ENCODE results near the gene MT1F.

Gene MT1F

GRCh38 chr16:56625943-56626654 lies 31.7 kb upstream of the MT1F start:
- peak; percentile 71 for DNase-seq

GRCh38 chr16:56626685-56627084 lies 31.1 kb upstream of the MT1F start:
- no peak for DNase-seq

DNA sequence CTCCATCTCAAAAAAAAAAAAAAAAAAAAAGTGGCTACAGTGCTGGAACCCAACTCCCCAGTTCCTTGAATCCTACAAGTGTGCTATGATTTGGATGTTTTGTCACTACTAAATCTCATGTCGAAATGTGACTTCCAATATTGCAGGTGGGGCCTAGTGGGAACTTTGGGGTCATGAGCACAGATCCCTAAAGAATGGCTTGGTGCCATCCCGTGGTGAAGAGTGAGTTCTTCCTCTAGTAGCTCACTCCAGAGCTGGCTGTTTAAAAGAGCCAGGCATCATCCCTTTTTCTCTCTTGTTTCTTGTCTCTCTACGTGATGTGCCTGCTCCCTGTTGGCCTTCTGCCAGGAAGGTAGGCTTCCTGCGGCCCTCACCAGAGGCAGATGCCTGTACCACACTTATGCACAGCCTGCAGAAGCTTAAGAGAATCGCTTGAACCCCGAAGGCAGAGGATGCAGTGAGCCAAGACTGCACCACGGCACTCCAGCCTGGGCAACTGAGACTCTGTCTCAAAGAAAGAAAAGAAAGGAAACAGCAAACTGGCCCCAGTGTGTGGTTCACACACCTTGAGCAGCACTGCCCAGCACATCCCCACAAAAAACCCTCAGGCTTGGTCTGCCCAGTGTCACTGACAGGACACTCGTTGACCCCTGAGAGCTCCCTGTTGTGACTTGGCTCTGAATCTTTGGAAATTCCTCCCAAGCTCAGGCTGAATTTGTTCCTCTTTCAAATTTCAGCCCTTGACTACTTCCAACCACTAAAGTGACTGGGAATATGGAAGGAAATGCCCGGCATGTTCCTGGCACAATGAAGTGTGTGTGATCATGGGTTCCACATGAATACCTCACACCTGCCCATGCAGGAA lies 29.0 kb upstream of the MT1F start:
- DNase-seq: no peak

- no peak for DNase-seq
Observed at GRCh38 chr16:56629531-56629930, 28.2 kb upstream of the MT1F start.

GRCh38 chr16:56630134-56630533 lies 27.6 kb upstream of the MT1F start:
- no peak for DNase-seq

DNA sequence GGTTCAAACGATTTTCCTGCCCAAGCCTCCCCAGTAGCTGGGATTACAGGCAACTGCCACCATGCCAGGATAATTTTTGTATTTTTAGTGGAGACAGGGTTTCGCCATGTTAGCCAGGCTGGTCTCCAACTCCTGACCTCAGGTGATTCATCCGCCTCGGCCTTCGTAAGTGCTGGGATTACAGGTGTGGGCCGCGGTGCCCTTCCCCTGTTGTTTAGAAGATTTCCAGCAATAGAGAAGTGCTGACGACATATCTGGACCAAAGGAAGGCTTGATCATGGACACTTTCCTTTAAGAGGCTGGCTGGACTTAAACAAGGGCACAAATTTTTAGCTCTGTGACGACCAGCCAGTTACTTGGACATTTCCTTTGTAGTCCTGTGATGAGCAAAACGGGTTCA lies 26.6 kb upstream of the MT1F start:
- DNase-seq: no peak

DNA sequence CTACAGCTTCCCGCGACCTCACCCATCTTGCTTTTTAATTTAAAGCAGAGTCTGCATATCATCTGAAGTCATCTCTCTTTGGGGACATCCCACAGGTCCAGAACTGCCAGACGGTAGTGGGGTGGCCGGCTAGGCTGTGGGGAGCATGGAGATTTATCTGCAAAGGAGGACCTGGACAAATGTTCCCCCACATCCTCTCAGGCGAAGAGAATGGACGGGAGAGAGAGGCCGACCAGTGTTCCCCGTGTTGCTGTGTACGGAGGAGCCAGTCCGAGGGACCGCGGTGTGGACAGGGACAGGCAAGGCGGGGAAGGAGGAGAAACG lies 26.0 kb upstream of the MT1F start:
- DNase-seq: no peak

- no peak for DNase-seq
Observed at GRCh38 chr16:56632156-56632847, 25.5 kb upstream of the MT1F start, which contains the start of gene MT1M. Gene MT1M, plus strand, starts transcription at chr16:56632659. Its CDS starts 73 bp downstream, at chr16:56632732.

GRCh38 chr16:56632848-56633365 lies 24.9 kb upstream of the MT1F start:
- no peak for DNase-seq

DNA sequence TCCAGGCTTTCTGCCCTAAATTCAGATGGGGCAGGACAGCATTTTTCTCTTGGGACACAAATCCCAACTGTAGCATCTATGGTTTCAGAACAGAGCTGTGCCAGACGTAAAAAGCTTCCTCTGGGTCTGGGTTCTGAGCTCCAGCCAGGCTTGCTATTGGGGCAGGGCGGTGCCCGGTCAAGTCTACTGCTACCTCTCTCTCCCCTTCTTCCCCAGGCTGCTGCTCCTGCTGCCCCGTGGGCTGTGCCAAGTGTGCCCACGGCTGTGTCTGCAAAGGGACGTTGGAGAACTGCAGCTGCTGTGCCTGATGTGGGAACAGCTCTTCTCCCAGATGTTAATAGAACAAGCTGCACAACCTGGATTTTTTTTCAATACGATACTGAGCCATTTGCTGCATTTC lies 24.2 kb upstream of the MT1F start:
- DNase-seq: no peak

DNA sequence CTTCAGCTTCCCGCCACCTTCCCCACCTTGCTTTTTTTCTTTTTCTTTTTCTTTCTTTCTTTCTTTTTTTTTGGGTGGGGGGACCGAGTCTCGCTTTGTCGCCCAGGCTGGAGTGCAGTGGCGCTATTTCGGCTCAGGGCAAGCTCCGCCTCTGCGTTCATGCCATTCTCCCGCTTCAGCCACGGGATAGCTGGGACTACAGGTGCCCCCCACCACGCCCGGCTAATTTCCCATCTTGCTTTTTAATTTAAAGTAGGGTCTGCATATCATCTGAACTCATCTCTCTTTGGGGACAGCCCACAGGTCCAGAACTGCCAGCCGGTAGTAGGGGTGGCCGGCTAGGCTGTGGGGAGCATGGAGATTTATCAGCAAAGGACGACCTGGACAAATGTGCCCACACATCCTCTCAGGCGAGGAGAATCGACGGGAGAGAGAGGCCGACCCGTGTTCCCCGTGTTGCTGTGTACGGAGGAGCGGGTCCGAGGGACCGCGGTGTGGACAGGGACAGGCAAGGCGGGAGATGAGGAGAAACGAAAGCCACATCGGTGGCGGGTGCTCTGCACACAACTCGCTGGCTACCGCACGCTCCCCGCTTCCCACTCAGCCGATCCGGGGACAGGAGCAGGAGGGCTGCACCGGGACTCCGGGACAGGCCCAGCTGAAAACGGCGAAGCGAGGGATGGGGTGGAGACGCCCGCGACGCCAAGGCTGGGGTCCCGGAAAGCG lies 22.9 kb upstream of the MT1F start:
- no peak for DNase-seq

- DNase-seq: no peak
Observed at GRCh38 chr16:56635441-56635967, 22.3 kb upstream of the MT1F start.

DNA sequence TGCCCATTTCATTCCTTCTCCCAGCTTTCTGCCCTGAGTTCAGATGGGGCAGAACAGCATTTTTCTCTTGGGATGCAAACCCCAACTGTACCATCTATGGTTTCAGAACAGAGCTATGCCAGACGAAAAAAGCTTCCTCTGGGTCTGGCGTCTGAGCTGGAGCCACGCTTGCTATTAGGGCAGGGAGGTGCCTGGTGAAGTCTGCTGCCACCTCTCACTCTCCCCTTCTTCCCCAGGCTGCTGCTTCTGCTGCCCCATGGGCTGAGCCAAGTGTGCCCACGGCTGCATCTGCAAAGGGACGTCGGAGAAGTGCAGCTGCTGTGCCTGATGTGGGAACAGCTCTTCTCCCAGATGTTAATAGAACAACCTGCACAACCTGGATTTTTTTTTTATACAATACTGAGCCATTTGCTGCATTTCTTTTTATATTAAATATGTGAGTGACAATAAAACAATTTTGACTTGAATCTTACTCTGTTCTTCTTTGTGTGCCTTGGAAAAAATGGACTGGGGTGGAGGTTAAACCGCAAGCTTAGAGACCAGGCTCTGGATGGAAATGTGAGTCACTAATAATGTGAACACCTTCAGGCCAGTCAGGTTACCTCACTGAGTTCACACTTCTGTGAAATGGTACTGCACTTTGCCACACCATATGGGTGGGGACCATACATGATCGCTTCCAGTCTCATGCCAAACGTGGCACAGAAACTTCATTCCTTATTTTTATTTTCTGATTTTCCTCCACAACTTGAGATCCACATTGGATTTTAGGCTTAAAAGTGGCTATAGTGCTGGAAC lies 20.9 kb upstream of the MT1F start:
- no peak for DNase-seq

DNA sequence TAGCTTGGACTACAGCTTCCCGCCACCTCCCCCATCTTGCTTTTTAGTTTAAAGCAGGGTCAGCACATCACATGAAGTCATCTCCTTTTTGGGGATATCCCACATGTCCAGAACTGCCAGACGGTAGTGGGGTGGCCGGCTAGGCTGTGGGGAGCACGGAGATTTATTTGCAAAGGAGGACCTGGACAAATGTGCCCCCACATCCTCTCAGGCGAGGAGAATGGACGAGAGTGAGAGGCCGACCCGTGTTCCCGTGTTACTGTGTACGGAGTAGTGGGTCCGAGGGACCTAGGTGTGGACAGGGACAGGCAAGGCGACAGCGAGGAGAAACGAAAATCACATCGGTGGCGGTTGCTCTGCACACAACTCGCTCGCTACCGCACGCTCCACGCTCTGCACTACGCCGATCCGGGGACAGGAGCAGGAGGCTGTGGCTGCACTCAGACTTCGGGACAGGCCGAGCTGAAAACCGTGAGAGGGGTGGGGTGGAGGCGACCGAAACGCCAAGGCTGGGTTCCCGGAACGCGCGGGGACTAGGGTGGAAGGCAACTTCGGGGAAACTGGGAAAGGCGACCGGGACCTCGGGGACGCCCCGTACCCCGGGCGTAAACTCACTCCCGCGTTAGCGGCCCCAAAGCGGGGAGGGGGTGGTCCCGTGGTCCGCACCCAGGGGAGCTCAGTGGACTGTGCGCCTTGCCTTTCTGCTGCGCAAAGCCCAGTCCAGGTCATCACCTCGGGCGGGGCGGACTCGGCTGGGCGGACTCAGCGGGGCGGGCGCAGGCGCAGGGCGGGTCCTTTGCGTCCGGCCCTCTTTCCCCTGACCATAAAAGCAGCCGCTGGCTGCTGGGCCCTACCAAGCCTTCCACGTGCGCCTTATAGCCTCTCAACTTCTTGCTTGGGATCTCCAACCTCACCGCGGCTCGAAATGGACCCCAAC lies 19.7 kb upstream of the MT1F start, which contains the start of gene MT1A:
MT1A (plus strand) TSS at position 853 of the 937 bp plus-strand sequence; CDS start at position 926, 73 bp downstream.
- no peak for DNase-seq

DNA sequence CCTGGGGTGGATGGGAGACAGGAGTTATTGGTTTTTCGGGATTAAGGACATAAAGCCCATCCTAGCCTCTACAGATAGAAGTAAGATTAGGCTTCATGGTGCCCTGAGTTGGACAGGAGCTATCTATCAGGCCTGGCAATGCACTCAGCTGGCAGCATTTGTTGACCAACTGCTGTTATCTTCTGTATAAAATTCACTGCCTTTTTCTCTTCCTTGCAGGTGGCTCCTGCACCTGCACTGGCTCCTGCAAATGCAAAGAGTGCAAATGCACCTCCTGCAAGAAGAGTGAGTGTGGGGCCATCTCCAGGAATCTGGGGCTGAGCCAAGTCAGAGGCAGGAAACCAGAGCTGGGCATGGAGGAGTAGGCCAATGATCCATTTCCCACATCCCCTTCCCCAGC lies 18.7 kb upstream of the MT1F start:
- no peak for DNase-seq

GRCh38 chr16:56640076-56640475 lies 17.7 kb upstream of the MT1F start:
- DNase-seq: no peak

DNA sequence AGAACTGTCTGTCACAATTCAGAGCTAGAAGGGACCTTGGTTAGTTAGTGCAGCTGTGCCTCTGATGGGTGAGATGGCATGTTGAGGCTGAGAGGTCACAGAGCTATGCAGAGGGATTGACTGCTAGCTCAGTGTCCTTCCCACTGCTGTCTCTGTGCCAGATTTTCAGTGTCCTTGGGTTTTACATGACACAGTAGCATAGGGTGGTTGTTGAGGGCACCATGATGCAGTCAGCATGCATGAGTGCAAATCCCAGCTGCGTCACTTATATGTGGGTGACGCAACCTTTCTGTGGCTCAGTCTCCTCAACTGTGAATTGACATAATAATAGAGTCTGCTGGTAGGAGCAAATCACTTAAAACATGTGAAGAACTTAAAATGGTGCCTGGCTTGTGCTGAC lies 16.6 kb upstream of the MT1F start:
- DNase-seq: no peak

- no peak for DNase-seq
Observed at GRCh38 chr16:56643080-56643778, 14.5 kb upstream of the MT1F start.

DNA sequence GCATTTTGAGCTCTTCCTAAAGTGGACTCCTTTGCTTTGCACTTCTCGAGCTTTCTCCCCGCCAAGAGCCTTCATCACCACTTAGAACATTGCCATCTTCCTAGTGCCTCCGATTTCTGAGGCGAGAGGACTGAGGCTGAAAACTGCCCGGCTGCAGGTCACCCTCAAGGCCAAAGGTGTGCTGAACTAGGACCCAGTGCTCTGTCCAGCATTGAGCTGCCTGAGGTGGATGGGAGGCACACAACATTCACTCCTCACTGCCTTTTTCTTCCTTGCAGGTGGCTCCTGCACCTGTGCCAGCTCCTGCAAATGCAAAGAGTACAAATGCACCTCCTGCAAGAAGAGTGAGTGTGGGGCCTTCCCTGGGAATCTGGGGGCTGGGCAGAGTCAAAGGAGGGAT lies 13.9 kb upstream of the MT1F start:
- DNase-seq: no peak

DNA sequence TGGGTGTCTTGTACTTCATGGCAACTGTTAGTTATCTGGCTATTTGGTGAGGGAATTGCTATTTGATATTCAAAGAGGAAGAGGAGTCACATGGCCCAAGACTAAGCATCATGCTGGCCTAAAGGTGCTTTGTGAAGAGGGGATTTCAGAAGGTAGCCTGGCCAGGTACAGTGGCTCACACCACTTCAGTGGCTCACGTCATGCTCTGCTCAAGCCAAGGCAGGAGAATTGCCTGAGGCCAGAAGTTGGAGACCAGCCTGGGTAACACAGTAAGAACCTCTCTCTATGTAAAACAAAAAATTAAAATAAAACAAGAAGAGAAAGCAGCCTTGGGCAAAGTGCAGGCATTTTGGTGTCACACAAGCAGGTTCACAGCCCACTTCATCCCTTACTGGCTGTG lies 12.4 kb upstream of the MT1F start:
- no peak for DNase-seq
